ENCODE results near the gene JOSD2.
A peak's percentile ranks its signal among the peaks of the same experiment; 100 is the strongest.

JOSD2 gene

GRCh38 chr19:50493171-50493570 lies 17.8 kb downstream of the JOSD2 start:
- no peak for DNase-seq (ENCODE audit: low spot score)

- DNase-seq (ENCODE audit: low spot score), result no peak
These were observed 18.5 kb downstream of the JOSD2 start for GRCh38 chr19:50492303-50493052.

- DNase-seq (ENCODE audit: low spot score), result no peak
These were observed 20.0 kb downstream of the JOSD2 start for GRCh38 chr19:50490991-50491472.

- DNase-seq (ENCODE audit: low spot score), result no peak
These were observed 20.6 kb downstream of the JOSD2 start for GRCh38 chr19:50490411-50490811.

GRCh38 chr19:50489461-50490011 lies 21.5 kb downstream of the JOSD2 start:
- no peak for DNase-seq (ENCODE audit: low spot score)

- DNase-seq (ENCODE audit: low spot score), result no peak
These were observed 22.4 kb downstream of the JOSD2 start for GRCh38 chr19:50488389-50489194.

GRCh38 chr19:50486823-50487515 lies 24.0 kb downstream of the JOSD2 start:
- DNase-seq (ENCODE audit: low spot score), result peak; percentile 33

GRCh38 chr19:50485284-50485955 lies 25.6 kb downstream of the JOSD2 start:
- no peak for DNase-seq (ENCODE audit: low spot score)

- no peak for DNase-seq (ENCODE audit: low spot score)
These were observed 28.1 kb downstream of the JOSD2 start for GRCh38 chr19:50482916-50483315.

GRCh38 chr19:50482271-50482855 lies 28.6 kb downstream of the JOSD2 start:
- no peak for DNase-seq (ENCODE audit: low spot score)

GRCh38 chr19:50481351-50482149 lies 29.4 kb downstream of the JOSD2 start:
- DNase-seq (ENCODE audit: low spot score), result no peak

GRCh38 chr19:50480281-50481111 lies 30.5 kb downstream of the JOSD2 start:
- no peak for DNase-seq (ENCODE audit: low spot score)

GRCh38 chr19:50479761-50480251 lies 31.2 kb downstream of the JOSD2 start:
- no peak for DNase-seq (ENCODE audit: low spot score)

GRCh38 chr19:50478901-50479715 lies 31.9 kb downstream of the JOSD2 start:
- peak; percentile 31 for DNase-seq (ENCODE audit: low spot score)

GRCh38 chr19:50477751-50478515 lies 33.1 kb downstream of the JOSD2 start:
- no peak for DNase-seq (ENCODE audit: low spot score)

GRCh38 chr19:50476907-50477238 lies 34.1 kb downstream of the JOSD2 start:
- no peak for DNase-seq (ENCODE audit: low spot score)

GRCh38 chr19:50476224-50476906 lies 34.6 kb downstream of the JOSD2 start, which contains the start of the genes EMC10 and GARIN5A:
EMC10 (plus strand) TSS chr19:50476507; CDS start chr19:50476545, 38 bp downstream.
GARIN5A (minus strand) TSS chr19:50476848; CDS start chr19:50476388, 460 bp downstream.
- DNase-seq (ENCODE audit: low spot score), result peak; percentile 78
